Muscle layer of duodenum (tissue), 2 donors: ENCODE measurements around the gene PREX1.

Source experiments
- H3K27ac ChIP-seq: one replicate; pipeline ENCODE4 v1.7.0; 2013; ENCODE audit warnings: mild to moderate bottlenecking, low read length
- H3K27me3 ChIP-seq: one replicate; pipeline ENCODE4 v1.7.0; 2013; ENCODE audit warnings: low read depth, mild to moderate bottlenecking, control low read depth, low read length
- H3K36me3 ChIP-seq, 2 donors: one replicate each; pipeline ENCODE4 v1.7.0; 2013; ENCODE audit warnings: low read length in 2 of 2, control low read depth in 1 of 2, mild to moderate bottlenecking in 1 of 2; ENCODE audit not compliant: insufficient read depth in 2 of 2, control insufficient read depth in 1 of 2
- H3K4me1 ChIP-seq, 2 donors: one replicate each; pipeline ENCODE4 v1.7.0; 2013; ENCODE audit warnings: low read length in 2 of 2, mild to moderate bottlenecking in 2 of 2, control low read depth in 1 of 2, moderate library complexity in 1 of 2; ENCODE audit not compliant: insufficient read depth in 2 of 2, control insufficient read depth in 1 of 2
- H3K4me3 ChIP-seq, 2 donors: one replicate each; pipeline ENCODE4 v1.7.0; 2013; ENCODE audit warnings: low read length in 2 of 2, low read depth in 1 of 2, mild to moderate bottlenecking in 1 of 2
- H3K9me3 ChIP-seq, 2 donors: one replicate each; pipeline ENCODE4 v1.7.0; 2013; ENCODE audit warnings: low read length in 2 of 2, control low read depth in 1 of 2, mild to moderate bottlenecking in 1 of 2; ENCODE audit not compliant: control insufficient read depth in 1 of 2
- donor health status: healthy.

The PREX1 gene

GRCh38 chr20:48678421-48678820 is 149.4 kb downstream of the PREX1 start:
- H3K36me3 ChIP-seq: peaks cover 19 to 20% of the 10 kb centered on the region in 2 donors
- peaks cover 14 to 17% of the 10 kb centered on the region in 2 donors for H3K4me1 ChIP-seq
- H3K27me3 ChIP-seq: no peaks in the 10 kb centered on the region

GRCh38 chr20:48676795-48677460 is 150.9 kb downstream of the PREX1 start:
- no peak overlapping the region for H3K4me3 ChIP-seq
- peaks cover under 1 to 5% of the 10 kb centered on the region in 2 donors for H3K4me1 ChIP-seq
- H3K27ac ChIP-seq: no peak overlapping the region
- peaks cover 19 to 20% of the 10 kb centered on the region in 2 donors for H3K36me3 ChIP-seq
- no peaks in the 10 kb centered on the region for H3K27me3 ChIP-seq
- H3K9me3 ChIP-seq: no peaks in the 10 kb centered on the region

More at GRCh38 chr20:48678421-48678820, 149.4 kb downstream of the PREX1 start:
- Histone ChIP-seq H3K9me3 (no peaks in the 10 kb centered on the region), H3K27ac (no peak overlapping the region), H3K4me3 (no peak overlapping the region)

DNA sequence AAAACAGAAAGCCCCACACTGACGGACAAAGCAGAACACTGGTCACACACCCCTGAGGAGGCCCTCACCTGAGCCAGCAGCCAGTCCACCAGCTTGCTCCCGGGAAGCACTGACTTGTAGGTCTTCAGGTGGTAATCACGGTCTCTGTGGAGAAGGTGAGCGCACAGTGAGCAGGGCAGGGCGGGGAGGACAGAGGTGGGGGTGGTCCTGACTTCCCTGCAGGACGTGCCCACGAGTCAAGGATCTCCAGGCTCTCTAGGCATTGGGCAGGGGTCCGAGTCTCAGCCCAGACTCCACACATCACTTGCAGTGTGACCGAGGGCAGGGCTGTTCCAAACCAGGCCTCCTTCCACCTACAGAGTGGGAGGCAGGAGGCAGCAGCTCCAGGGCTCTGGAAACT is 151.7 kb downstream of the PREX1 start:
- H3K4me3 ChIP-seq: no peak overlapping the region
- peaks cover 20 to 25% of the 10 kb centered on the region in 2 donors for H3K36me3 ChIP-seq
- H3K27me3 ChIP-seq: no peaks in the 10 kb centered on the region
- no peak overlapping the region for H3K27ac ChIP-seq
- peaks cover 0 to 2% of the 10 kb centered on the region in 2 donors for H3K9me3 ChIP-seq
- H3K4me1 ChIP-seq: no peaks in the 10 kb centered on the region

DNA sequence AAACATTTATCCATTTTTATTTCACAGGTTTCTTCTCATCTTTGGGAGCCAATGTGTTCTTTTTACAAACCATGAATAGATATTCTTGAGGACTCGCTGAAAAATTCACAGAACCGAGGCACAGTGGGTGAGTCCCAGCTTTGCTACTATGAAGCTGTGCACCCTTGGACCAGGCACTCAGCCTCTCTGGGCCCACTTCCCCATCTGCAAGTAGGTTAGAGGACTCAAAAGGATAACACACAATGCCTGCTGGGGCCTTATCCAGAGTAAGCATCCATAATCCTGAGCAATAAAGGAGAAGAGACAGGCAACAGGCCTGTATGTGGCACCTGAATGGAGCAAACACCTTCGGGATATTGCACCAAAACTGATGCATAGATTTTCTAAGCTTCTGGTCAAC is 153.3 kb downstream of the PREX1 start:
- Histone ChIP-seq H3K4me3 (no peak overlapping the region), H3K9me3 (peaks cover 0 to 4% of the 10 kb centered on the region in 2 donors), H3K4me1 (peaks cover 0 to 2% of the 10 kb centered on the region in 2 donors), H3K27ac (no peak overlapping the region), H3K36me3 (peaks cover 16 to 18% of the 10 kb centered on the region in 2 donors), H3K27me3 (no peaks in the 10 kb centered on the region)

DNA sequence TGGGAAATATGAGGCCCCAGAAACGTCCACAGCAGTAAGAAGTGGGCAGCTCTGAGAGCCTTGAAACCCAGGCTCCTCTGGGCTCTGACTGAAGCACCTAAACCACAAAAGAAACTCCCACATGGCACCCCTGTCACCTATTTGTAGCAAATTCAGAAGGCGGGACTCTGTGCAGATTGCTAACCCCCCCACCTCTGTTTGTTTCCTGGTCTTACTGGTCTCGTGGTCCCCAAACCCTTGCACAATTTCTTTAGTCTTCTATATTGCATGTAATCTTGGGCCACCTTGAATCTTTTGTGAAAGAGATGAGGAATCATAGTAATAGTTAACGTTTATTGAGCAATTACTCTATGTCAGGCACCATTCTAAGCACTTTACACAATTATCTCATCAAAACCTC is 154.3 kb downstream of the PREX1 start:
- H3K27ac ChIP-seq: no peak overlapping the region
- H3K4me1 ChIP-seq: peaks cover 0 to 4% of the 10 kb centered on the region in 2 donors
- peaks cover 8 to 9% of the 10 kb centered on the region in 2 donors for H3K36me3 ChIP-seq
- H3K27me3 ChIP-seq: no peaks in the 10 kb centered on the region
- no peak overlapping the region for H3K4me3 ChIP-seq
- H3K9me3 ChIP-seq: peaks cover 0 to 4% of the 10 kb centered on the region in 2 donors

DNA sequence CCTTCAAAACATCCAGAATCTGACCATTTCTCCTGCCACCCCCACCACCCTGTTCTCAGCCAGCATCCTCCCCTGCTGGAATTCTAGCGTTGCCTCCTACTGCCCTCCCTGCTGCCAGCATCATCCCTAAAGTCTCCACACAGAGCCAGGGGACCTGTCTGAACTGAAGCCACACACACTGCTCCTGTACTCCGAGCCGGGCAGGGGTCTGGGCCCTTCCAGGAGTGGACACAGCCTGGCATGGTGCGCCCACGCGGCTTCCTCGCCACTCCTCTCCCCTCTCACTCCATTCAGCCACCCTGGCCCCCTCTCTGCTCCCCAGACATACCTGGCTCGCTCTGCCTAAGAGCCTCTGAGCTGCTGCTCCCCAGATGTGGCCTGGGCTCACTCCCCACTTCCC is 155.5 kb downstream of the PREX1 start:
- H3K4me3 ChIP-seq: no peak overlapping the region
- no peaks in the 10 kb centered on the region for H3K27me3 ChIP-seq
- H3K27ac ChIP-seq: no peak overlapping the region
- H3K9me3 ChIP-seq: peaks cover 0 to 4% of the 10 kb centered on the region in 2 donors
- H3K36me3 ChIP-seq: peaks cover 8 to 9% of the 10 kb centered on the region in 2 donors
- peaks cover 0 to 4% of the 10 kb centered on the region in 2 donors for H3K4me1 ChIP-seq

- no peak overlapping the region for H3K4me3 ChIP-seq
- peaks cover 6 to 8% of the 10 kb centered on the region in 2 donors for H3K36me3 ChIP-seq
- no peaks in the 10 kb centered on the region for H3K27me3 ChIP-seq
- no peak overlapping the region for H3K27ac ChIP-seq
- H3K9me3 ChIP-seq: peaks cover 0 to 4% of the 10 kb centered on the region in 2 donors
- H3K4me1 ChIP-seq: peaks cover 0 to 4% of the 10 kb centered on the region in 2 donors
Measured at GRCh38 chr20:48671141-48671540, 156.7 kb downstream of the PREX1 start.

GRCh38 chr20:48669946-48670605 is 157.7 kb downstream of the PREX1 start:
- H3K36me3 ChIP-seq: peaks cover 3 to 8% of the 10 kb centered on the region in 2 donors
- H3K9me3 ChIP-seq: peaks cover 0 to 4% of the 10 kb centered on the region in 2 donors
- no peak overlapping the region for H3K27ac ChIP-seq
- peaks cover 0 to 4% of the 10 kb centered on the region in 2 donors for H3K4me1 ChIP-seq
- no peak overlapping the region for H3K4me3 ChIP-seq
- H3K27me3 ChIP-seq: no peaks in the 10 kb centered on the region

- H3K27ac ChIP-seq: no peak overlapping the region
- H3K9me3 ChIP-seq: peaks cover 0 to 4% of the 10 kb centered on the region in 2 donors
- H3K27me3 ChIP-seq: no peaks in the 10 kb centered on the region
- peaks cover 0 to 4% of the 10 kb centered on the region in 2 donors for H3K4me1 ChIP-seq
- no peak overlapping the region for H3K4me3 ChIP-seq
- H3K36me3 ChIP-seq: peaks cover 3 to 8% of the 10 kb centered on the region in 2 donors
Measured at GRCh38 chr20:48668451-48668946, 159.3 kb downstream of the PREX1 start.

- H3K9me3 ChIP-seq: peaks cover 0 to 4% of the 10 kb centered on the region in 2 donors
- peaks cover 0 to 4% of the 10 kb centered on the region in 2 donors for H3K4me1 ChIP-seq
- no peak overlapping the region for H3K27ac ChIP-seq
- H3K36me3 ChIP-seq: peaks cover 3 to 8% of the 10 kb centered on the region in 2 donors
- no peaks in the 10 kb centered on the region for H3K27me3 ChIP-seq
- H3K4me3 ChIP-seq: no peak overlapping the region
Measured at GRCh38 chr20:48667889-48668413, 159.8 kb downstream of the PREX1 start.

DNA sequence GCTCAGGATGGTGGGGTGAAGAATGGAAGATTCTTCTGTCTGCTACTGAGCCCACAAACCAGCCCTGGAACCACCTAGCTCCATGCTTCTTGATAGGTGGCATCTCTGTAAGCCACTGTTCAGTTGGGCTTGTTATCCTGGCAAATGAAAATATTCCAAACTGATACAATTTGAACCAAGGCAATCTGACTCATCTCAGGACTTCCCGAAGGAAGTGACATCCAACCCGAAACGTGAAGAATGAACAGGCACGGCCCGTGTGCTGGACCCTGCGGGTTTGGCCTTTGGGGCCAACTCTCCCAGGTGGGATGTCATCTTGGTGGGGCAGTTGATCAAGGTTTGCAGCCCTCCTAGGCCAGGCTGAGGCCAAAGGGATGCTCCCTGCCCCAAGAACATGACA is 160.3 kb downstream of the PREX1 start:
- Histone ChIP-seq H3K27ac (no peak overlapping the region), H3K9me3 (peaks cover 0 to 4% of the 10 kb centered on the region in 2 donors), H3K27me3 (no peaks in the 10 kb centered on the region), H3K36me3 (peaks cover 3 to 8% of the 10 kb centered on the region in 2 donors), H3K4me1 (peaks cover 0 to 4% of the 10 kb centered on the region in 2 donors), H3K4me3 (no peak overlapping the region)
